Common myeloid progenitor, CD34-positive (primary cell): ENCODE results near the gene SCCPDH.

Source experiments
- CTCF ChIA-PET: fragments of 350-600 bp; sonication (Branson Sonifier 250); formaldehyde crosslinking; loops from one replicate; lab custom pipeline; 2021; ENCODE audit warnings: antibody characterized with exemption; lab: Charles Lee
- POLR2A ChIA-PET: fragments of 350-600 bp; sonication (Branson Sonifier 250); formaldehyde crosslinking; loops from one replicate; lab custom pipeline; 2021; ENCODE audit warnings: antibody characterized with exemption; lab: Charles Lee
- DNase-seq, 3 donors: peaks; one replicate each; pipeline versions ENCODE4 v3.0.0 to v3.0.0-alpha.2; 2013
- H3K27ac ChIP-seq, 2 experiments: 1 replicate in 1 of 2; 2 replicates in 1 of 2; pipeline ENCODE4 v1.7.0; 2013; ENCODE audit warnings: inconsistent platforms in 2 of 2, low read length in 2 of 2, mild to moderate bottlenecking in 2 of 2, low read depth in 1 of 2, moderate library complexity in 1 of 2; ENCODE audit not compliant: severe bottlenecking in 2 of 2, insufficient read depth in 1 of 2, poor library complexity in 1 of 2
- H3K27me3 ChIP-seq, 5 experiments: replicated peaks in 2 of 5; 1 replicate in 3 of 5; 2 replicates in 2 of 5; pipeline versions ENCODE4 v1.6.1 to v1.7.0; 2013; ENCODE audit warnings: low read length in 4 of 5, mild to moderate bottlenecking in 2 of 5, moderate library complexity in 2 of 5, inconsistent platforms in 1 of 5; ENCODE audit not compliant: insufficient read depth in 5 of 5, control insufficient read depth in 4 of 5
- H3K36me3 ChIP-seq, 4 experiments: 1 replicate in 2 of 4; 2 replicates in 2 of 4; pipeline versions ENCODE4 v1.6.1 to v1.7.0; 2013; ENCODE audit warnings: low read length in 3 of 4, control low read depth in 1 of 4, mild to moderate bottlenecking in 1 of 4; ENCODE audit not compliant: control insufficient read depth in 4 of 4, insufficient read depth in 4 of 4
- H3K4me1 ChIP-seq, 4 experiments: 1 replicate in 3 of 4; 2 replicates in 1 of 4; pipeline versions ENCODE4 v1.6.1 to v1.7.1; 2013; ENCODE audit warnings: low read length in 3 of 4, mild to moderate bottlenecking in 3 of 4, control low read depth in 1 of 4, inconsistent platforms in 1 of 4, moderate library complexity in 1 of 4; ENCODE audit not compliant: control insufficient read depth in 4 of 4, insufficient read depth in 4 of 4; ENCODE audit errors: control extremely low read depth in 1 of 4
- H3K4me3 ChIP-seq, 7 experiments: 1 replicate in 4 of 7; 2 replicates in 3 of 7; pipeline versions ENCODE4 v1.5.1 to v1.7.0; 2013; ENCODE audit warnings: mild to moderate bottlenecking in 7 of 7, low read length in 6 of 7, moderate library complexity in 6 of 7, inconsistent platforms in 2 of 7, low read depth in 2 of 7, control low read depth in 1 of 7; ENCODE audit not compliant: insufficient read depth in 4 of 7, control insufficient read depth in 1 of 7; ENCODE audit errors: extremely low read depth in 1 of 7
- H3K9me3 ChIP-seq, 5 experiments: 1 replicate in 4 of 5; 2 replicates in 1 of 5; pipeline versions ENCODE4 v1.6.1 to v1.7.1; 2013; ENCODE audit warnings: low read length in 4 of 5, mild to moderate bottlenecking in 2 of 5, inconsistent platforms in 1 of 5, low read depth in 1 of 5, moderate library complexity in 1 of 5; ENCODE audit not compliant: control insufficient read depth in 4 of 5, insufficient read depth in 2 of 5; ENCODE audit errors: control extremely low read depth in 1 of 5
- WGBS: methylation state at CpG from one replicate; pipeline ENCODE4 v1.1.5; 2013; ENCODE audit not compliant: insufficient coverage; 5-methylcytosine and 5-hydroxymethylcytosine counted together

SCCPDH gene

DNA sequence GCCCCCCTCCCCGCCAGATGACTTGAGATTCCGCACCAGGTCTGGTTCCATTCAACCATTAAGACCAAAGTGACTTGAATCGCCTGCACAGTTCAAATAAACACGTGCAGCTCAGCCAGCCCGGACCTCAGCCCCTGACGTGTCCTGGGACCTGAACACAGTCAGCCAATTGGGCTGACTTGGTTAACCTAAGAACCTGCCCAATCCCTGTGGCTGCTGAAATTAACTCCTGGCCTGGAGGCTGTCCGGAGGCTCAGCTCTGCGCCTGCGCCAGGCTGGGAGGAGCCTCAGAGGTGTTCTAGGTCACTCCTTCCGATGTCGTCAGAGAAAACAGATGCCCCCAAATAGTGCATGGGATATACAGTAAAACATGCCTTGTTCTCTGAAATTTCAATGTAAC lies 73.4 kb downstream of the SCCPDH start:
- peaks cover 0 to 19% (median 4%) of the 10 kb centered on the region in 4 experiments for H3K4me1 ChIP-seq
- ChIA-PET POLR2A (no interaction called here), CTCF (no interaction called here)
- no peak for DNase-seq
- no peak overlapping the region for H3K27ac ChIP-seq
- 97% methylated on average over 9 of the region's 11 CpGs for WGBS
- peaks cover 0 to 2% (median 0%) of the 10 kb centered on the region in 5 experiments for H3K9me3 ChIP-seq
- H3K36me3 ChIP-seq: no peaks in the 10 kb centered on the region
- H3K27me3 ChIP-seq: no peaks in the 10 kb centered on the region
- H3K4me3 ChIP-seq: no peak overlapping the region

DNA sequence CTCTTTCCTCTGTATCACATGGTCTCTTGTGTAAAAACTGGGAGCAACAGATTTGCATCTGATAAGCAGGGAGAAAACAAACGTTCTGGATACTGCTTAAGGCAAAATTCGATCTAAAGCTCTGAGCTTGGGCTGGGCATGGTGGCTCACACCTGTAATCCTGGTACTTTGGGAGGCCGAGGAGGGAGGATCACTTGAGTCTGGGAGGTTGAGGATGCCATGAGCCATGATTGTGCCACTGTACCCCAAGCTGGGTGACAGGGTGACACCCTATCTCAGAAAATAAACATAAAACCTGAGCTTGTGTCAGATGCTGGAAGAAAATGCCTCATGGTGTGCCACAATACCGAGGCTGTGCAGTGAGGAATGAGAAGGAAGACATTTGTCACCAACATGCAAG lies 73.9 kb downstream of the SCCPDH start:
- H3K4me3 ChIP-seq: no peak overlapping the region
- no peaks in the 10 kb centered on the region for H3K36me3 ChIP-seq
- H3K27me3 ChIP-seq: no peaks in the 10 kb centered on the region
- CTCF ChIA-PET: no interaction called here
- no peak overlapping the region for H3K27ac ChIP-seq
- DNase-seq: no peak
- 89% methylated on average over 2 of the region's 4 CpGs for WGBS
- POLR2A ChIA-PET: no interaction called here
- peaks cover 0 to 4% (median 0%) of the 10 kb centered on the region in 5 experiments for H3K9me3 ChIP-seq
- peaks cover 0 to 17% (median 4%) of the 10 kb centered on the region in 4 experiments for H3K4me1 ChIP-seq

DNA sequence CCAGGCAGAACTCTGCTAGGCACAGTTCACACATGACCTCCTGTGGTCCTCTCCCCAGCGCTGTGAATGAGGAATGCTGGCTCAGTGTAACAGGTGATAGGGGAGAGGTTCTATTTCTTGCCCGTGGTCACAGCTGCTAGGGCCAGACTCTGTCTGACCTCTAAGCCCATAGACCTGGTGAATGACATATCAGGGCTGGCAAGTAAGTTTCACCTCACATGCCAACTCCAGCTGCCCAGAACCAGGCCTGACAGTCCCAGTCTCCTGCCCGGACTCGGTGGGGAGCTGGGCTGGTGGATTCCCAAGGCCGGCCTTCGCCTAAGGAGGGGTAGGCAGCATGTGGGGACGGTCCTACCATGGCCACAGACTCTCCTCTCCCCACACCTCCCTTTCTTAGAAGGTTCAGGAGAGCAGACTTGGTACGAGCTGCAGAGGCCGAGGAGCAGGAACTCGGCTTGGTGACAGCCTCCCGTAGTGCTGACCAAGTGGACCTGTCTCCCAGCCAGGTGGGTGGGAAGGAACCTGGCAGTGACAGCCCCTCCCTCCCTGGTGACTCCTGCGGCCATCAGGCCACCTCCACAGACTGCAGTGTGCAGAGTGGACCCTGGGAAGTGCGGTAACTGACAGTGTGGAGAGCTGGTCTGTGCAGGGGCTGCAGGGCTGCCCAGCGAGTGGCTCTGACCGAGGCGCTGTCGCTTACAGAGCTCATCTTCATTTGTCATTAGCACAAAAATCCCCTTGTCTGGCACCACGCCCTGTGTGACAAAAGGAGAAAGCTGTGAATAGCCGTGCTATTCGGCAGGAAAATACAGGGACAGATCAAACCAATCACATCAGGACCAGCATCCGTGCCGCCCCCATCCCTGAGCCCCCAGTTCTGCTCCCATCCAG lies 74.6 kb downstream of the SCCPDH start:
- DNase-seq: no peak
- Histone ChIP-seq H3K36me3 (no peaks in the 10 kb centered on the region), H3K4me1 (peaks cover 0 to 11% (median 3%) of the 10 kb centered on the region in 4 experiments), H3K27ac (no peak overlapping the region), H3K27me3 (no peaks in the 10 kb centered on the region), H3K4me3 (no peak overlapping the region), H3K9me3 (peaks cover 0 to 4% (median 0%) of the 10 kb centered on the region in 5 experiments)
- CTCF ChIA-PET: interaction anchor here (0.7 to 1.4 kb wide), 2 partner anchors 10 to 14 kb away, joined by 3 to 7 read pairs; no protein-coding TSS in a partner anchor
- POLR2A ChIA-PET: no interaction called here
- 96% methylated on average over 21 of the region's 22 CpGs for WGBS

DNA sequence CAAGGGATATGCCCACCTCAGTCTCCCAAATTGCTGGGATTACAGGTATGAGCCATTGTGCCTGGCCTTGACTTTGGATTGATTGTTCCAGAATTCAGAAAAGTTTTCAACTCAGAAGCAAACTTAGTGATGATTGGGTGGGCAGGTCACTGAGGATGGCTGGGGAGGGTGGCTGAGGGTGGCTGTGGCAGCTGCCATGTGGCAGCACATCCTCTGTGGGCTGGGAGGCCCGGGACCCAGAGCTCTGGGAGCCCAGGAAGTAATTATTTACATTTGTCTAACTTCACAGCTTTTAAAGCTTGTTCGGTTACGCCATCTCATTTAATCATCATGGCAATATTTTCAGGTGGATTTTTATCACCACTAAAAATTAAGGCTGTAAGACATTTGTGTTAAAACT lies 76.1 kb downstream of the SCCPDH start:
- no peak for DNase-seq
- H3K4me3 ChIP-seq: no peak overlapping the region
- no peaks in the 10 kb centered on the region for H3K4me1 ChIP-seq
- ChIA-PET CTCF (interaction anchor here (1.9 kb wide), 1 partner anchor 10 kb away, joined by 5 read pairs; no protein-coding TSS in a partner anchor), POLR2A (interaction anchor here (1.1 kb wide), 1 partner anchor 25 kb away, joined by 3 read pairs; no protein-coding TSS in a partner anchor)
- H3K27ac ChIP-seq: no peak overlapping the region
- no CpG with 5 or more reads among the region's 3 CpGs for WGBS
- no peaks in the 10 kb centered on the region for H3K27me3 ChIP-seq
- H3K9me3 ChIP-seq: peaks cover 0 to 4% (median 0%) of the 10 kb centered on the region in 5 experiments
- no peaks in the 10 kb centered on the region for H3K36me3 ChIP-seq

DNA sequence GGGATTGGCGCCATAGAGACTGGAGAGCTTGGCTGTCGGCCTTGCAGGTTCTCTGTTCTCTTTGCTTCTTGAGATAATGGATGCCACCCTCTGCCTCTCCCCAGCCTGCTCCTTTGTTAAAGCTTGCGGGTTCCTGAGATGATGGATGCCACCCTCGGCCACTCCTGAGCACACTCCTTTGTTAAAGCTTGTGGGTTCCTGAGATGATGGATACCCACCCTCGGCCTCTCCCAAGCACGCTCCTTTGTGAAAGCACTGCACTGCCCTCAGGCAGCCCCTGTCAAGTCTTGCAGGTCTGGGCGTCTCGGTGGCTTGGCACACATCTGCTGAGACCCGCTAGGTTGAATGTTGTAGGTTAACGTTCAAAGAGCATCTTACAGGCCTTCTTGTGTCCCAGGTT lies 76.5 kb downstream of the SCCPDH start:
- no peak overlapping the region for H3K4me3 ChIP-seq
- CTCF ChIA-PET: interaction anchor here (1.9 kb wide), 1 partner anchor 10 kb away, joined by 5 read pairs; no protein-coding TSS in a partner anchor

DNA sequence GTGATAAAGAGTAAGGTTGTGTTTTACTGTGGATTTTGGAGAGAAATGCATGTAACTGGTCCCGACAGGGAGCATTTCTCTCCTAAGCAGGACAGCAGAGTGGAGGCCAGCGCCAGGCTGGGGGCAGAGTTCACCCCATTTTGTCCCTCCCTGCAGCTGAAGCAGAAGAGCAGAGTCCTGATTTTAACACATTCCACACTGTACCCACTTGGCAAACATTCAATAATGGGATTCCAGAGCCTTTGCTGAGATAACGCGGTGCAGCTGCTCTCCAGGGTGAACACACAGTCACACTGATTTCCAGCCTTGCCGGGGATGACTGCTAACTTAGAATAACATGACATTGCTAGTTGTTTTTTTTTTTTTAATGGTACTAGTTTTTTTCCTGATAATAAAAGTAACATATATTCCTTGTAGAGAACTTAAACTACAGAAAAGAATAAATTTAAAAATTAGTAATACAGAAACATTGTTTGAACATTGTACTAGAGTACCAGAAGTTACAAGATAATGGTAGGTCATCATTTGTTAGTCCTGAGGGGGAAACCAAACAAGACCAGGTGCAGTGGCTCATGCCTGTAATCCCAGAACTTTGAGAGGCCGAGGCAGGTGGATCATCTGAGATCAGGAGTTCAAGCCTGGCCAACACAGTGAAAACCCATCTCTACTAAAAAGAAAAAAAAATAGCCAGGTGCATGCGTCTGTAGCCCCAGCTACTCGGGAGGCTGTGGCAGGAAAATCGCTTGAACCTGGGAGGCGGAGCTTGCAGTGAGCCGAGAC lies 77.2 kb downstream of the SCCPDH start:
- WGBS: 100% methylated on average over 9 of the region's 11 CpGs
- no peaks in the 10 kb centered on the region for H3K36me3 ChIP-seq
- no peaks in the 10 kb centered on the region for H3K4me1 ChIP-seq
- DNase-seq: no peak
- ChIA-PET POLR2A (interaction anchor here (0.6 kb wide), 1 partner anchor 13 kb away, joined by 3 read pairs; no protein-coding TSS in a partner anchor), CTCF (interaction anchor here (1.1 to 1.9 kb wide), 3 partner anchors 10 to 41 kb away, joined by 3 to 5 read pairs (median 5); no protein-coding TSS in a partner anchor)
- no peaks in the 10 kb centered on the region for H3K27me3 ChIP-seq
- no peak overlapping the region for H3K27ac ChIP-seq
- no peak overlapping the region for H3K4me3 ChIP-seq
- H3K9me3 ChIP-seq: peaks cover 0 to 4% (median 0%) of the 10 kb centered on the region in 5 experiments

More for the DNA sequence above, 76.5 kb downstream of the SCCPDH start:
- Histone ChIP-seq H3K27ac (no peak overlapping the region), H3K36me3 (no peaks in the 10 kb centered on the region), H3K9me3 (peaks cover 0 to 4% (median 0%) of the 10 kb centered on the region in 5 experiments), H3K27me3 (no peaks in the 10 kb centered on the region), H3K4me1 (no peaks in the 10 kb centered on the region)
- POLR2A ChIA-PET: no interaction called here
- DNase-seq: no peak
- WGBS: 99% methylated on average over 10 of the region's 10 CpGs
